Adrenal gland (tissue), 12 donors: ENCODE measurements around the gene CCDC91. TPM values are rescaled to one million over a fixed set of nuclear protein-coding genes. Genes with fewer than 3 reads are reported as not detected.

ENCODE experiments used
- DNase-seq, 7 donors: peaks; one replicate each; pipeline ENCODE4 v3.0.0-alpha.2; 2019 to 2020
- H3K27ac ChIP-seq, 5 donors: fragments of 200-600 bp; sonication (generic) in 4 of 5; 1 replicate in 3 of 5; 2 replicates in 2 of 5; pipeline versions ENCODE4 v1.5.1 to v1.8.0; 2016 to 2020; ENCODE audit warnings: mild to moderate bottlenecking in 1 of 5
- H3K27me3 ChIP-seq: fragments of 200-600 bp; 2 replicates; pipeline ENCODE4 v1.8.0; 2021
- H3K36me3 ChIP-seq, 2 donors: fragments of 200-600 bp; replicated peaks in 1 of 2; 1 replicate in 1 of 2; 2 replicates in 1 of 2; pipeline versions ENCODE4 v1.5.1 to v1.8.0; 2018 to 2022
- H3K4me1 ChIP-seq, 2 donors: fragments of 200-600 bp; replicated peaks in 1 of 2; 1 replicate in 1 of 2; 2 replicates in 1 of 2; pipeline versions ENCODE4 v1.5.1 to v1.8.0; 2018 to 2021
- H3K4me3 ChIP-seq, 4 donors: fragments of 200-600 bp; sonication (generic) in 3 of 4; one replicate each; pipeline ENCODE4 v1.5.1; 2016 to 2018
- H3K9me3 ChIP-seq, 3 donors: fragments of 200-600 bp; sonication (generic) in 1 of 3; replicated peaks in 1 of 3; 1 replicate in 2 of 3; 2 replicates in 1 of 3; pipeline versions ENCODE4 v1.5.1 to v1.8.0; 2016 to 2021
- CTCF ChIP-seq, 6 experiments: fragments of 450-650 bp in 4 of 6; fragments of 200-600 bp in 2 of 6; sonication (generic) in 1 of 6; IDR thresholded peaks; 1 replicate in 5 of 6; 2 replicates in 1 of 6; pipeline versions ENCODE4 v1.5.1 to v1.8.0; 2016 to 2021; ENCODE audit warnings: antibody characterized with exemption in 6 of 6, mild to moderate bottlenecking in 2 of 6, moderate library complexity in 1 of 6
- POLR2A ChIP-seq, 2 donors: fragments of 450-650 bp; IDR thresholded peaks; one replicate each; pipeline ENCODE4 v1.6.1; 2017; ENCODE audit warnings: antibody characterized with exemption in 2 of 2, mild to moderate bottlenecking in 2 of 2, moderate library complexity in 1 of 2
- WGBS, 4 donors: extraction: QIAGEN DNeasy Blood & Tissue Kit in 2 of 4; methylation state at CpG; one replicate each; pipeline versions ENCODE4 v1.1.5 to v1.1.7; 2013 to 2017; 5-methylcytosine and 5-hydroxymethylcytosine counted together
- intact Hi-C, 2 donors: fragments of 100-400 bp; cut with DNase I; formaldehyde crosslinking; loops; one replicate each; pipeline versions ENCODE4 v1.14.1 to v1.15.0; 2022 to 2023
- polyA plus RNA-seq, 3 donors: library from polyadenylated mRNA; stranded (reverse); fragments of 200-250 nt in 2 of 3; fragments of 350-450 nt in 1 of 3; fragmentation: Illumina TruSeq in 1 of 3; extraction: RNeasy Lipid Tissue Mini Kit (QIAGEN cat#74804) in 1 of 3; gene quantifications; one replicate each; pipeline ENCODE4 v1.2.3, GENCODE V29; 2013 to 2014
- total RNA-seq, 9 donors: library from RNA; depleted of rRNA in 4 of 9; stranded (reverse); fragments of >200 nt in 4 of 9; fragments of 120-200 nt in 1 of 9; fragmentation: NEBNext Ultra II Directional in 1 of 9; extraction: Animal tissue kit (Norgen Biotek cat#: 25700) in 1 of 9; gene quantifications; one replicate each; pipeline versions ENCODE4 v1.1.0 to v1.2.4, GENCODE V29; 2013 to 2023
- donor health status: healthy with polysubstance abuse.
- donor health status: Bipolar disorder and iron deficiency.
- donor health status: DM: yes; HTN: yes; CAD: no.
- donor health status: DM: no; HTN: no; CAD: no.
- donor health status: DM: no; HTN: no; CAD: no.
- donor health status: DM: yes; HTN: yes; CAD: no.

Gene CCDC91
- total and polyA plus RNA-seq, 12 donors = 9.1 to 56.7 (median 33.1) TPM

- intact Hi-C loops = no loop called here
- H3K27me3 ChIP-seq = no peaks in the 10 kb centered on the region
- no peak overlapping the region for H3K4me3 ChIP-seq
- no peaks in the 10 kb centered on the region for H3K36me3 ChIP-seq
- no peak overlapping the region for H3K27ac ChIP-seq
- H3K9me3 ChIP-seq = peaks cover 0 to 16% (median 6%) of the 10 kb centered on the region in 3 donors
- TF ChIP-seq CTCF (IDR thresholded peaks at IDR 0.05) (no peak), POLR2A (IDR thresholded peaks at IDR 0.05) (no peak)
- H3K4me1 ChIP-seq = no peaks in the 10 kb centered on the region
- no peak for DNase-seq
Observed at GRCh38 chr12:28290262-28290661, 100.0 kb downstream of the CCDC91 start.

- Histone ChIP-seq H3K36me3 (no peaks in the 10 kb centered on the region), H3K27ac (no peak overlapping the region), H3K9me3 (peaks cover 0 to 16% (median 6%) of the 10 kb centered on the region in 3 donors), H3K4me3 (no peak overlapping the region), H3K27me3 (no peaks in the 10 kb centered on the region), H3K4me1 (no peaks in the 10 kb centered on the region)
- intact Hi-C loops = no loop called here
- 90 to 94% (median 93%) methylated on average over 2 of the region's 2 CpGs for WGBS, 4 donors
- TF ChIP-seq CTCF (IDR thresholded peaks at IDR 0.05) = no peak
- TF ChIP-seq POLR2A (IDR thresholded peaks at IDR 0.05) = no peak
- DNase-seq = no peak
Observed at GRCh38 chr12:28292699-28293098, 102.4 kb downstream of the CCDC91 start.

- Histone ChIP-seq H3K27me3 (no peaks in the 10 kb centered on the region), H3K36me3 (no peaks in the 10 kb centered on the region), H3K4me3 (no peak overlapping the region), H3K4me1 (no peaks in the 10 kb centered on the region), H3K9me3 (peaks cover 0 to 13% (median 6%) of the 10 kb centered on the region in 3 donors), H3K27ac (no peak overlapping the region)
- intact Hi-C loops = no loop called here
- TF ChIP-seq CTCF (IDR thresholded peaks at IDR 0.05) (no peak), POLR2A (IDR thresholded peaks at IDR 0.05) (no peak)
- DNase-seq = no peak
- WGBS, 4 donors = 80 to 91% (median 89%) methylated on average over 6 of the region's 6 CpGs
Observed at GRCh38 chr12:28294300-28294699, 104.0 kb downstream of the CCDC91 start.

- no peak overlapping the region for H3K4me3 ChIP-seq
- no peaks in the 10 kb centered on the region for H3K9me3 ChIP-seq
- intact Hi-C loops = no loop called here
- no peak for DNase-seq
- H3K27me3 ChIP-seq = no peaks in the 10 kb centered on the region
- H3K36me3 ChIP-seq = no peaks in the 10 kb centered on the region
- no peaks in the 10 kb centered on the region for H3K4me1 ChIP-seq
- no peak overlapping the region for H3K27ac ChIP-seq
- WGBS, 4 donors = 92 to 99% (median 98%) methylated on average over 2 of the region's 2 CpGs
- no peak for TF ChIP-seq CTCF (IDR thresholded peaks at IDR 0.05)
- TF ChIP-seq POLR2A (IDR thresholded peaks at IDR 0.05) = no peak
Observed at GRCh38 chr12:28296287-28296686, 106.0 kb downstream of the CCDC91 start.
